ENCODE measurements around the gene ZHX3. TPM values are rescaled to one million over a fixed set of nuclear protein-coding genes. Genes with fewer than 3 reads are reported as not detected.
A peak's percentile ranks its signal among the peaks of the same experiment; 100 is the strongest.

Gene ZHX3, protein sequence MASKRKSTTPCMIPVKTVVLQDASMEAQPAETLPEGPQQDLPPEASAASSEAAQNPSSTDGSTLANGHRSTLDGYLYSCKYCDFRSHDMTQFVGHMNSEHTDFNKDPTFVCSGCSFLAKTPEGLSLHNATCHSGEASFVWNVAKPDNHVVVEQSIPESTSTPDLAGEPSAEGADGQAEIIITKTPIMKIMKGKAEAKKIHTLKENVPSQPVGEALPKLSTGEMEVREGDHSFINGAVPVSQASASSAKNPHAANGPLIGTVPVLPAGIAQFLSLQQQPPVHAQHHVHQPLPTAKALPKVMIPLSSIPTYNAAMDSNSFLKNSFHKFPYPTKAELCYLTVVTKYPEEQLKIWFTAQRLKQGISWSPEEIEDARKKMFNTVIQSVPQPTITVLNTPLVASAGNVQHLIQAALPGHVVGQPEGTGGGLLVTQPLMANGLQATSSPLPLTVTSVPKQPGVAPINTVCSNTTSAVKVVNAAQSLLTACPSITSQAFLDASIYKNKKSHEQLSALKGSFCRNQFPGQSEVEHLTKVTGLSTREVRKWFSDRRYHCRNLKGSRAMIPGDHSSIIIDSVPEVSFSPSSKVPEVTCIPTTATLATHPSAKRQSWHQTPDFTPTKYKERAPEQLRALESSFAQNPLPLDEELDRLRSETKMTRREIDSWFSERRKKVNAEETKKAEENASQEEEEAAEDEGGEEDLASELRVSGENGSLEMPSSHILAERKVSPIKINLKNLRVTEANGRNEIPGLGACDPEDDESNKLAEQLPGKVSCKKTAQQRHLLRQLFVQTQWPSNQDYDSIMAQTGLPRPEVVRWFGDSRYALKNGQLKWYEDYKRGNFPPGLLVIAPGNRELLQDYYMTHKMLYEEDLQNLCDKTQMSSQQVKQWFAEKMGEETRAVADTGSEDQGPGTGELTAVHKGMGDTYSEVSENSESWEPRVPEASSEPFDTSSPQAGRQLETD
- total RNA-seq (2022): 22.7 and 24.1 TPM in 2 replicates
- percentile 64 among the genes with signal in this experiment for Bru-seq, nascent RNA
- BruChase-seq, experiment 1, labeled RNA remaining after a 6-hour chase: percentile 62 among the genes with signal in this experiment
- BruChase-seq, experiment 2, labeled RNA remaining after a 2-hour chase: percentile 57 among the genes with signal in this experiment
- long read RNA-seq, full-length matches to known transcripts: 2 of 15 reads
- long read RNA-seq, partial matches to known transcripts: 5 of 15 reads
- long read RNA-seq, other reads (novel, unspliced or antisense): 8 of 15 reads

DNA sequence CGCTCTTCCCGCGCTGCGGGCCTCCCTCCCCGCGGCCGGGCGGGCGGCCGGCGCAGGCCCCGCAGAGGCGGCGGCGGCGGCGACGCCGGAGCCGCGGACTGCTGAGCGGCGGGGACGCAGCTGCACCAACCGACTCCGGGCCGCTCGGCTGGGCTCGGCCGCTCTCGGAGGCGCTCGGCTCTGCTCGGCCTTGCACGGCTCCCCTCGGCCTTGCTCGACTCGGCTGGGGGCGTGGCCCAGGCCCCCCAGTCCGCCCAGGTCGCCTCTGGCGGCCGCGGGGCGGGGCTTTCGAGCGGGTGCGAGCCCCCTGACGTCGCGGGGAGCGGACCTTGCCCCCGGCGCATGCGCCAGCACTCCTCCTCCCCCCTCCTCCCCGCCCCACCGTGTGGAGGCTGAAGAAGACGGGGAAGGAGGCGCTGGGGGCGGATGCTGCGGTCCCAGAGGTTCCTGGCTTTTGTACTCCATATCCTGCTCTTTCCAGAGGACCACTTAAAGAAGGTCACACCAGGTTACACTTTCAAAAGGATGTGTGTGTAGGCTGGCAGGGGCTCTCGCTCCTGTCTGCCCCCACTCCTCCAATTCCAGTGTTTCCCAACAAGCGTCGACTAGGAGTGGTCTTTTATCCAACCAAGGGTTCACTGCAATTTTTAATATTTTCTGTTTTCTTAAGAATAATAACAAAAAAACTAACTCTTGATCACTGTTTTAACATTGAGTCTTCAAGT is at the start of gene ZHX3:
Gene ZHX3 (minus strand): TSS at position 186 of the 725 bp plus-strand sequence. CDS start 112,815 bp downstream, outside the sequence.
- no TSS peak for BruUV-seq (replicated peaks)
- intact Hi-C loops (cut with micrococcal nuclease; ENCODE audit: unreplicated experiment): no loop called here
- CTCF ChIA-PET: interaction anchor here (0.8 to 3.1 kb wide), 7 partner anchors 9 to 145 kb away, joined by 3 to 22 read pairs (median 4); partner anchors contain the start of gene LPIN3
- Mint-ChIP-seq H3K27me3 (ENCODE audit: unreplicated experiment) (no peaks in the 10 kb centered on the region), H3K4me1 (ENCODE audit: low read depth, unreplicated experiment) (peaks cover 38% of the 10 kb centered on the region), H3K36me3 (ENCODE audit: insufficient read depth, unreplicated experiment) (peaks cover 13% of the 10 kb centered on the region), H3K4me3 (ENCODE audit: low read depth, unreplicated experiment) (peak within 1 kb of the TSS; percentile 95), H3K9me3 (ENCODE audit: low read depth, unreplicated experiment) (no peaks in the 10 kb centered on the region), H3K27ac (ENCODE audit: unreplicated experiment) (peak within 1 kb of the TSS; percentile 72)
- DNase-seq: peak; percentile 100
- TF ChIP-seq, protein P1, sequence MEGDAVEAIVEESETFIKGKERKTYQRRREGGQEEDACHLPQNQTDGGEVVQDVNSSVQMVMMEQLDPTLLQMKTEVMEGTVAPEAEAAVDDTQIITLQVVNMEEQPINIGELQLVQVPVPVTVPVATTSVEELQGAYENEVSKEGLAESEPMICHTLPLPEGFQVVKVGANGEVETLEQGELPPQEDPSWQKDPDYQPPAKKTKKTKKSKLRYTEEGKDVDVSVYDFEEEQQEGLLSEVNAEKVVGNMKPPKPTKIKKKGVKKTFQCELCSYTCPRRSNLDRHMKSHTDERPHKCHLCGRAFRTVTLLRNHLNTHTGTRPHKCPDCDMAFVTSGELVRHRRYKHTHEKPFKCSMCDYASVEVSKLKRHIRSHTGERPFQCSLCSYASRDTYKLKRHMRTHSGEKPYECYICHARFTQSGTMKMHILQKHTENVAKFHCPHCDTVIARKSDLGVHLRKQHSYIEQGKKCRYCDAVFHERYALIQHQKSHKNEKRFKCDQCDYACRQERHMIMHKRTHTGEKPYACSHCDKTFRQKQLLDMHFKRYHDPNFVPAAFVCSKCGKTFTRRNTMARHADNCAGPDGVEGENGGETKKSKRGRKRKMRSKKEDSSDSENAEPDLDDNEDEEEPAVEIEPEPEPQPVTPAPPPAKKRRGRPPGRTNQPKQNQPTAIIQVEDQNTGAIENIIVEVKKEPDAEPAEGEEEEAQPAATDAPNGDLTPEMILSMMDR (IDR thresholded peaks at IDR 0.05; ENCODE audit: unreplicated experiment): no peak

DNA sequence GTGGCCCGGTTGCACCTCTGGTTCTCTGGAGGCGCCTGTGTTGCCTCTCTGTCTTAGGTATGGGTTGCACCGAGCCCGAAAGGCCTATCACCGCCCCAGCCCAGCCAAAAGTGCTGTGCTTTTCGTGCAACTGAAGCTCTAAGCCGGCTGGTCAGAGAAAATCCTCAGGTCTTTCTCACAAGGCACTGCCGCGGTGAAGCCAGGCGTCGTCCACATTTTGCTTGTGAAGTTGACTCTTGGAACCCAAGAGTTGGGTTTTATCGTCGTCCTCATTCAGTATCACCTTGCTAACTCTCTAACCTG is 49.8 kb upstream of the ZHX3 start:
- TF ChIP-seq, protein P1 (IDR thresholded peaks at IDR 0.05; ENCODE audit: unreplicated experiment): no peak
- BruUV-seq (replicated peaks): no TSS peak

DNA sequence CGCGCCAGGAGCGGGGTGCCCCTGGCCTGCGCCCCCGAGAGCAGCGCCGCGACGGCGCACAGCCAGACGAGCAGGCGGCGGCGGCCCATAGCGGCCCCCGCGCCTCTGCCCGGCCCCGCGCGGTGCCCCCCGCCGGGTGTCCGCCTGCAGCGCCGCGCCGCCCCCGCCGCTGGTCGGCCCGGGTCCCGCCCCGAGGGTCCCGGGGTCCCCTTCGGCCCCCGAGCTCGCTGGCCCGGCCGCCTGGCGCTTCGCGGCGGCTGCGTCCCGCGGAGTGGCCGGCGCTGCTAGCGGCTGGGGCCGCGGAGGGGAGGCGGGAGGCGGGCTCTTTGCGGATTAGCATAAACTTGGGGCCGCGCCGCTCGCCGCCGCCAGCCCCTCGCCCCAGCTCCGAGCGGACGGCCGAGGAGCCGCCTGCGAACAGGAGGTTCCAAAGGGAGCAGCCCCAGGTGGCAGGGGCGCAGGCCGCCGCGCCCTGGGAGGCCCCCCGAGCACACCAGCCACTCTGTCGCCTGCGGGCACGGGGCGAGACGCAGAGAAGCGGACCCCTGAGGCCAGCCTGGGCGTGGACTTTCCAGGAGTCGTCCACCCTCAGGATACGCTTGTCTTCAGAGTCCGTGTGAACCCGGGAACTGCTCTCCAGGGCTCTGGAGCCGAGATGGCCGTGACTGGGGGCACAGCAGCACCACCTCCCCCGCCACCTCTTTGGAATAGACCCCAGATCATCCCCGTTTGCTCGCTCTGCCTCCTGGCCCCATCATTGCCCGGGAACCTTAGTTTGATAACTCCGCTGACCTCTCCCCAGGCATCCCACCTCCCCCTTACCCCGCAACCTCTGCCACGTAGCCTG is 49.2 kb upstream of the ZHX3 start, which contains the start of gene EMILIN3:
Gene EMILIN3 (minus strand): TSS at position 273 of the 847 bp plus-strand sequence. CDS start 184 bp downstream, at position 89.
- CTCF ChIA-PET: no interaction called here
- TF ChIP-seq, protein P1 (IDR thresholded peaks at IDR 0.05; ENCODE audit: unreplicated experiment): no peak
- DNase-seq: no peak
- BruUV-seq (replicated peaks): no TSS peak
- Mint-ChIP-seq H3K4me1 (ENCODE audit: low read depth, unreplicated experiment) (no peaks in the 10 kb centered on the region), H3K27ac (ENCODE audit: unreplicated experiment) (no peak within 1 kb of the TSS), H3K27me3 (ENCODE audit: unreplicated experiment) (peaks cover 88% of the 10 kb centered on the region), H3K4me3 (ENCODE audit: low read depth, unreplicated experiment) (peak within 1 kb of the TSS; percentile 16), H3K9me3 (ENCODE audit: low read depth, unreplicated experiment) (no peaks in the 10 kb centered on the region), H3K36me3 (ENCODE audit: insufficient read depth, unreplicated experiment) (peaks cover 4% of the 10 kb centered on the region)
- intact Hi-C loops (cut with micrococcal nuclease; ENCODE audit: unreplicated experiment): no loop called here

More for the DNA sequence above, 49.8 kb upstream of the ZHX3 start:
- DNase-seq: no peak
- peak overlapping the region; percentile 16 for H3K4me3 Mint-ChIP-seq (ENCODE audit: low read depth, unreplicated experiment)
- H3K27ac Mint-ChIP-seq (ENCODE audit: unreplicated experiment): no peak overlapping the region
- CTCF ChIA-PET: no interaction called here
- peaks cover 94% of the 10 kb centered on the region for H3K27me3 Mint-ChIP-seq (ENCODE audit: unreplicated experiment)
- H3K36me3 Mint-ChIP-seq (ENCODE audit: insufficient read depth, unreplicated experiment): peaks cover 4% of the 10 kb centered on the region
- intact Hi-C loops (cut with micrococcal nuclease; ENCODE audit: unreplicated experiment): no loop called here
- H3K9me3 Mint-ChIP-seq (ENCODE audit: low read depth, unreplicated experiment): no peaks in the 10 kb centered on the region
- H3K4me1 Mint-ChIP-seq (ENCODE audit: low read depth, unreplicated experiment): no peaks in the 10 kb centered on the region
